ENCODE results near the gene NCOA7.

- TF ChIP-seq CTCF (IDR thresholded peaks at IDR 0.05; ENCODE audit: insufficient read depth, low read length) (no peak), REST (IDR thresholded peaks at IDR 0.05; ENCODE audit: insufficient replicate concordance, low read depth) (no peak), GABPA (IDR thresholded peaks at IDR 0.05; ENCODE audit: low read depth) (no peak), POLR2AphosphoS5 (IDR thresholded peaks at IDR 0.05; ENCODE audit: low read depth) (no peak)
Measured at GRCh38 chr6:125945378-125946141, 154.8 kb downstream of the NCOA7 start.

All from HL-60 (cell line).